ENCODE measurements around the gene PLEKHA4. TPM values are rescaled to one million over a fixed set of nuclear protein-coding genes. Genes with fewer than 3 reads are reported as not detected.
"Not testable (repeated sequence)": the region's sequence is repeated elsewhere in the genome, so short reads cannot be mapped to it uniquely, and the experiment has no call there.

PLEKHA4 gene
- total RNA-seq, 1 experiment from 2014 or later, result 20.7 TPM

GRCh38 chr19:48853483-48853882, 14.9 kb downstream of the PLEKHA4 start:
- BruUV-seq (replicated peaks), result no TSS peak
- Histone ChIP-seq H3K27me3 (replicated peaks; ENCODE audit: insufficient read depth, low read depth, low read length, poor library complexity) (no peaks in the 10 kb centered on the region), H3K9me3 (ENCODE audit: low read depth, low read length, poor library complexity, severe bottlenecking) (no peaks in the 10 kb centered on the region), H3K4me1 (ENCODE audit: insufficient read depth, low read length, poor library complexity, severe bottlenecking) (no peaks in the 10 kb centered on the region), H3K36me3 (ENCODE audit: insufficient read depth, low read length, poor library complexity, severe bottlenecking) (no peaks in the 10 kb centered on the region), H3K4me3 (ENCODE audit: low read depth, low read length, poor library complexity, severe bottlenecking) (no peak overlapping the region), H3K27ac (ENCODE audit: low read depth, low read length, poor library complexity, severe bottlenecking) (no peak overlapping the region)
- no peak for DNase-seq (ENCODE audit: low spot score)
- intact Hi-C loops (cut with micrococcal nuclease; ENCODE audit: unreplicated experiment), result no loop called here
- ChIA-PET CTCF (interaction anchor here (0.7 kb wide), 1 partner anchor 117 kb away, joined by 3 read pairs; no protein-coding TSS in a partner anchor), POLR2A (ENCODE audit: low non-redundant PET) (no interaction called here)
- no peak for TF ChIP-seq EZH2 (IDR thresholded peaks at IDR 0.05; ENCODE audit: borderline replicate concordance, low read depth, low read length, poor library complexity, severe bottlenecking)
- TF ChIP-seq CTCF (conservative IDR thresholded peaks at IDR 0.05; ENCODE audit: low read depth, low read length), result no peak

- H3K27ac ChIP-seq (ENCODE audit: low read depth, low read length, poor library complexity, severe bottlenecking), result no peak overlapping the region
- H3K4me3 ChIP-seq (ENCODE audit: low read depth, low read length, poor library complexity, severe bottlenecking), result no peak overlapping the region
- no peak for DNase-seq (ENCODE audit: low spot score)
- H3K4me1 ChIP-seq (ENCODE audit: insufficient read depth, low read length, poor library complexity, severe bottlenecking), result no peaks in the 10 kb centered on the region
- TF ChIP-seq EZH2 (IDR thresholded peaks at IDR 0.05; ENCODE audit: borderline replicate concordance, low read depth, low read length, poor library complexity, severe bottlenecking), result no peak
- H3K27me3 ChIP-seq (replicated peaks; ENCODE audit: insufficient read depth, low read depth, low read length, poor library complexity), result no peaks in the 10 kb centered on the region
- ChIA-PET CTCF (no interaction called here), POLR2A (ENCODE audit: low non-redundant PET) (no interaction called here)
- BruUV-seq (replicated peaks), result no TSS peak
- no peaks in the 10 kb centered on the region for H3K9me3 ChIP-seq (ENCODE audit: low read depth, low read length, poor library complexity, severe bottlenecking)
- H3K36me3 ChIP-seq (ENCODE audit: insufficient read depth, low read length, poor library complexity, severe bottlenecking), result no peaks in the 10 kb centered on the region
- intact Hi-C loops (cut with micrococcal nuclease; ENCODE audit: unreplicated experiment), result no loop called here
Observed at GRCh38 chr19:48852292-48852691, 16.1 kb downstream of the PLEKHA4 start.

DNA sequence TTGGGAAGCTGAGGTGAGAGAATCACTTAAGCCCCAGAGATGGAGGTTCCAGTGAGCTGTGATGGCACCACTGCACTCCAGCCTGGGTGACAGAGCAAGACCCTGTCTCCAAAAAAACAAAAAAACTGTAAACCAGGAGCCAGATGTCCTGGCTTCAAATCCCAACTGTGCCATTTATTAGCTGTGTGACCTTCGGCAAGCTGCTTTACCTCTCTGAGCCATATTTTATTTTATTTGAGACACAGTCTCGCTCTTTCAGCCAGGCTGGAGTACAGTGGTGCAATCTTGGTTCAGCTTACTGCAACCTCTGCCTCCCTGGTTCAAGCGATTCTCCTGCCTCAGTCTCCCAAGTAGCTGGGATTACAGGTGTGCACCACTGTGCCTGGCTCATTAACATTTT, 21.8 kb downstream of the PLEKHA4 start:
- H3K27ac ChIP-seq (ENCODE audit: low read depth, low read length, poor library complexity, severe bottlenecking); H3K27me3 ChIP-seq (replicated peaks; ENCODE audit: insufficient read depth, low read depth, low read length, poor library complexity); BruUV-seq (replicated peaks); DNase-seq (ENCODE audit: low spot score); H3K4me3 ChIP-seq (ENCODE audit: low read depth, low read length, poor library complexity, severe bottlenecking); intact Hi-C loops (cut with micrococcal nuclease; ENCODE audit: unreplicated experiment); H3K9me3 ChIP-seq (ENCODE audit: low read depth, low read length, poor library complexity, severe bottlenecking); POLR2A ChIA-PET (ENCODE audit: low non-redundant PET); H3K4me1 ChIP-seq (ENCODE audit: insufficient read depth, low read length, poor library complexity, severe bottlenecking): not testable (repeated sequence)
- H3K36me3 ChIP-seq (ENCODE audit: insufficient read depth, low read length, poor library complexity, severe bottlenecking), result peaks cover 11% of the 10 kb centered on the region
- CTCF ChIA-PET, result interaction anchor here (0.6 kb wide), 1 partner anchor 341 kb away, joined by 5 read pairs; no protein-coding TSS in a partner anchor

DNA sequence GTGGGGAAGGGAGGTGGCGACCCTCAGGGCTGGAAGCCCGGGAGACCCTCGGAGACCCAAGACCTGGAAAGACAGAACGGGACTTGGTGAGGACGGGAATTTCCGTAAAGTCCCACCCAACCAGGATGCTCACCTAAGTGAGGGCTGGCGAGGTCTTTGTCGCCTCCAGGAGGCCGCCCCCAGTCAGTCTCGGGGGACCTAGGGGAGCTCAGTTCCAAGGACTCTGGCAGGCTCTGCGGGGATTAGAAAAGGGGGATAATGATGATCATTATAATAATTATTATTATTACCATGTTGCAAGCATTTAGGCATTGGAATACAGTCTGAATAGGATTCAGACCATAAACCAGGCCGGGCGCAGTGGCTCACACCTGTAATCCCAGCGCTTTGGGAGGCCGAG, 23.0 kb downstream of the PLEKHA4 start:
- Histone ChIP-seq H3K27me3 (replicated peaks; ENCODE audit: insufficient read depth, low read depth, low read length, poor library complexity) (no peaks in the 10 kb centered on the region), H3K4me3 (ENCODE audit: low read depth, low read length, poor library complexity, severe bottlenecking) (no peak overlapping the region), H3K27ac (ENCODE audit: low read depth, low read length, poor library complexity, severe bottlenecking) (no peak overlapping the region), H3K36me3 (ENCODE audit: insufficient read depth, low read length, poor library complexity, severe bottlenecking) (peaks cover 11% of the 10 kb centered on the region), H3K9me3 (ENCODE audit: low read depth, low read length, poor library complexity, severe bottlenecking) (no peaks in the 10 kb centered on the region), H3K4me1 (ENCODE audit: insufficient read depth, low read length, poor library complexity, severe bottlenecking) (no peaks in the 10 kb centered on the region)
- no peak for DNase-seq (ENCODE audit: low spot score)
- intact Hi-C loops (cut with micrococcal nuclease; ENCODE audit: unreplicated experiment), result loop anchor here (2.0 kb wide), 1 partner anchor 57 kb away; no protein-coding TSS in a partner anchor
- ChIA-PET CTCF (interaction anchor here (1.3 kb wide), 1 partner anchor 9 kb away, joined by 4 read pairs; the partner anchor contains the start of gene HSD17B14), POLR2A (ENCODE audit: low non-redundant PET) (no interaction called here)
- TF ChIP-seq CTCF (conservative IDR thresholded peaks at IDR 0.05; ENCODE audit: low read depth, low read length) (no peak), EZH2 (IDR thresholded peaks at IDR 0.05; ENCODE audit: borderline replicate concordance, low read depth, low read length, poor library complexity, severe bottlenecking) (no peak)
- BruUV-seq (replicated peaks), result no TSS peak
